ENCODE results near the gene C11orf24. TPM values are rescaled to one million over a fixed set of nuclear protein-coding genes. Genes with fewer than 3 reads are reported as not detected.
"Not testable (repeated sequence)": the region's sequence is repeated elsewhere in the genome, so short reads cannot be mapped to it uniquely, and the experiment has no call there.

The C11orf24 gene
- total RNA-seq, 3 donors from 2014 or later, result 51.8 to 83.2 (median 53.2) TPM

- DNase-seq (peak; percentile 80 to 85 (median 81)), ATAC-seq (peak; percentile 80)
- intact Hi-C loops (cut with DNase I, micrococcal nuclease), result no loop called here
- Histone ChIP-seq H3K4me3 (no peak overlapping the region), H3K4me1 (ENCODE audit: low read depth) (peaks cover 30% of the 10 kb centered on the region), H3K9me3 (no peaks in the 10 kb centered on the region), H3K36me3 (ENCODE audit: low read depth) (no peaks in the 10 kb centered on the region)
- TF ChIP-seq, protein P1, sequence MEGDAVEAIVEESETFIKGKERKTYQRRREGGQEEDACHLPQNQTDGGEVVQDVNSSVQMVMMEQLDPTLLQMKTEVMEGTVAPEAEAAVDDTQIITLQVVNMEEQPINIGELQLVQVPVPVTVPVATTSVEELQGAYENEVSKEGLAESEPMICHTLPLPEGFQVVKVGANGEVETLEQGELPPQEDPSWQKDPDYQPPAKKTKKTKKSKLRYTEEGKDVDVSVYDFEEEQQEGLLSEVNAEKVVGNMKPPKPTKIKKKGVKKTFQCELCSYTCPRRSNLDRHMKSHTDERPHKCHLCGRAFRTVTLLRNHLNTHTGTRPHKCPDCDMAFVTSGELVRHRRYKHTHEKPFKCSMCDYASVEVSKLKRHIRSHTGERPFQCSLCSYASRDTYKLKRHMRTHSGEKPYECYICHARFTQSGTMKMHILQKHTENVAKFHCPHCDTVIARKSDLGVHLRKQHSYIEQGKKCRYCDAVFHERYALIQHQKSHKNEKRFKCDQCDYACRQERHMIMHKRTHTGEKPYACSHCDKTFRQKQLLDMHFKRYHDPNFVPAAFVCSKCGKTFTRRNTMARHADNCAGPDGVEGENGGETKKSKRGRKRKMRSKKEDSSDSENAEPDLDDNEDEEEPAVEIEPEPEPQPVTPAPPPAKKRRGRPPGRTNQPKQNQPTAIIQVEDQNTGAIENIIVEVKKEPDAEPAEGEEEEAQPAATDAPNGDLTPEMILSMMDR (IDR thresholded peaks at IDR 0.05), result no peak
Observed at GRCh38 chr11:68302670-68303069, 30.9 kb upstream of the C11orf24 start.

DNA sequence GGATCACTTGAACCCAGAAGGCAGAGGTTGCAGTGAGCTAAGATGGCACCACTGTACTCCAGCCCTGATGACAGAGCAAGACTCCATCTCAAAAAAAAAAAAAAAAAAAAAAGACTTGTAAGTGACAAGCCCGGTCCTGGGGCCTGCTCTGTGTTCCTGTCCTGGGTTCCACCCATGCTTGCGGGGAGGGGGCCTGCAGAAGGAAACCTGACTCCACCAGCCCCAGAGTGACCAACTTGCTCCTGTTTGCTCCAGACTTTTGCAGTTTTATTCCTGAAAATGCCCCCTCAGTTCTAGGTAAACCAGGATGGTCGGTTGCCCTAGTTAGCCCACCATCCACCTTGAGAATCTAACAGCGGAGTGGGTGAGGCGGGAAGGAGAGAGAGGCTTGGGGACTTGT, 30.5 kb upstream of the C11orf24 start:
- Histone ChIP-seq H3K4me3 (no peak overlapping the region), H3K9me3 (no peaks in the 10 kb centered on the region), H3K36me3 (ENCODE audit: low read depth) (no peaks in the 10 kb centered on the region), H3K4me1 (ENCODE audit: low read depth) (peaks cover 34% of the 10 kb centered on the region)
- TF ChIP-seq, protein P1 (IDR thresholded peaks at IDR 0.05), result no peak
- no peak for DNase-seq
- intact Hi-C loops (cut with DNase I, micrococcal nuclease), result no loop called here
- no peak for ATAC-seq

GRCh38 chr11:68300076-68300830, 28.5 kb upstream of the C11orf24 start:
- ATAC-seq, result no peak
- intact Hi-C loops (cut with DNase I, micrococcal nuclease), result no loop called here
- Histone ChIP-seq H3K4me3 (no peak overlapping the region), H3K36me3 (ENCODE audit: low read depth) (no peaks in the 10 kb centered on the region), H3K9me3 (no peaks in the 10 kb centered on the region), H3K4me1 (ENCODE audit: low read depth) (peaks cover 44% of the 10 kb centered on the region)
- no peak for DNase-seq
- TF ChIP-seq, protein P1 (IDR thresholded peaks at IDR 0.05), result no peak

GRCh38 chr11:68299517-68299879, 27.7 kb upstream of the C11orf24 start:
- H3K36me3 ChIP-seq (ENCODE audit: low read depth); H3K9me3 ChIP-seq; H3K4me3 ChIP-seq; DNase-seq; ATAC-seq: not testable (repeated sequence)
- intact Hi-C loops (cut with DNase I, micrococcal nuclease), result loop anchor here in 1 of 2 donors (5.0 kb wide), 1 partner anchor 42 kb away; no protein-coding TSS in a partner anchor
- peaks cover 44% of the 10 kb centered on the region for H3K4me1 ChIP-seq (ENCODE audit: low read depth)

- intact Hi-C loops (cut with DNase I, micrococcal nuclease), result loop anchor here in 1 of 2 donors (5.0 kb wide), 1 partner anchor 42 kb away; no protein-coding TSS in a partner anchor
- Histone ChIP-seq H3K4me1 (ENCODE audit: low read depth) (peaks cover 44% of the 10 kb centered on the region), H3K9me3 (no peaks in the 10 kb centered on the region), H3K36me3 (ENCODE audit: low read depth) (no peaks in the 10 kb centered on the region), H3K4me3 (no peak overlapping the region)
- TF ChIP-seq, protein P1 (IDR thresholded peaks at IDR 0.05), result no peak
- ATAC-seq (peak; percentile 49), DNase-seq (peak in 2 of 3 donors; percentile 61 to 71)
Observed at GRCh38 chr11:68298659-68299516, 27.1 kb upstream of the C11orf24 start.
